IMR-90 (cell line): ENCODE results near the gene RTKN. TPM values are rescaled to one million over a fixed set of nuclear protein-coding genes. Genes with fewer than 3 reads are reported as not detected.

Source experiments
- ATAC-seq: fragments of 200-7000 bp; cut with Tn5 transposase; 2 replicates; pipeline ENCODE4 v1.9.1; 2020; ENCODE audit warnings: low read depth, mild to moderate bottlenecking, moderate library complexity
- BruUV-seq: library from RNA; stranded (reverse); fragments of 400-500 nt; replicated peaks from 2 replicates; lab custom pipeline; 2021; lab: Mats Ljungman, UMichigan
- CTCF ChIA-PET: fragments of 300-600 bp; formaldehyde crosslinking; extraction: SDS; loops from one replicate; lab custom pipeline; 2021; ENCODE audit warnings: antibody characterized with exemption; lab: Yijun Ruan, JAX
- POLR2A ChIA-PET: fragments of 300-600 bp; sonication (Branson Sonifier 250); formaldehyde crosslinking; loops from one replicate; lab custom pipeline; 2022; ENCODE audit warnings: antibody characterized with exemption; ENCODE audit not compliant: unreplicated experiment; lab: Charles Lee
- DNase-seq: peaks from one replicate; pipeline ENCODE4 v3.0.0; 2013
- H2AFZ ChIP-seq: replicated peaks from 2 replicates; pipeline ENCODE3; 2013; ENCODE audit warnings: low read length, mild to moderate bottlenecking; ENCODE audit not compliant: poor library complexity
- H2AK5ac ChIP-seq: 2 replicates; pipeline ENCODE4 v1.6.1; 2013; ENCODE audit warnings: low read depth, low read length, inconsistent platforms
- H2AK9ac ChIP-seq: replicated peaks from 2 replicates; pipeline ENCODE3; 2013; ENCODE audit warnings: mild to moderate bottlenecking, low read depth, low read length, moderate library complexity; ENCODE audit not compliant: poor library complexity
- H2BK120ac ChIP-seq: 2 replicates; pipeline ENCODE4 v1.6.1; 2013; ENCODE audit warnings: low read depth, low read length, inconsistent platforms
- H2BK15ac ChIP-seq: 3 replicates; pipeline ENCODE4 v1.6.1; 2013; ENCODE audit warnings: low read depth, low read length, inconsistent platforms
- H2BK20ac ChIP-seq: 2 replicates; pipeline ENCODE4 v1.6.1; 2013; ENCODE audit warnings: low read depth, mild to moderate bottlenecking, inconsistent platforms, low read length, moderate library complexity
- H2BK5ac ChIP-seq: 2 replicates; pipeline ENCODE4 v1.6.1; 2013; ENCODE audit warnings: mild to moderate bottlenecking, low read depth, low read length, inconsistent platforms; ENCODE audit not compliant: poor library complexity, severe bottlenecking
- H3K14ac ChIP-seq: replicated peaks from 2 replicates; pipeline ENCODE4 v1.6.1; 2013; ENCODE audit warnings: low read depth, low read length, inconsistent platforms
- H3K18ac ChIP-seq: 2 replicates; pipeline ENCODE4 v1.6.1; 2013; ENCODE audit warnings: low read depth, low read length, control low read depth
- H3K23ac ChIP-seq: 2 replicates; pipeline ENCODE4 v1.6.1; 2013; ENCODE audit warnings: low read depth, low read length, inconsistent platforms
- H3K27ac ChIP-seq: 2 replicates; pipeline ENCODE4 v1.5.1; 2013; ENCODE audit warnings: mild to moderate bottlenecking, control low read depth, low read length; ENCODE audit not compliant: insufficient read depth
- H3K27me3 ChIP-seq: 2 replicates; pipeline ENCODE4 v1.6.1; 2013; ENCODE audit warnings: low read length; ENCODE audit not compliant: control insufficient read depth, insufficient read depth
- H3K36me3 ChIP-seq: 2 replicates; pipeline ENCODE4 v1.6.1; 2013; ENCODE audit warnings: low read length, mixed read lengths; ENCODE audit not compliant: control insufficient read depth, insufficient read depth
- H3K4ac ChIP-seq: 2 replicates; pipeline ENCODE4 v1.6.1; 2013; ENCODE audit warnings: low read depth, low read length, inconsistent platforms
- H3K4me1 ChIP-seq: 2 replicates; pipeline ENCODE4 v1.6.1; 2013; ENCODE audit warnings: low read length, mixed read lengths; ENCODE audit not compliant: control insufficient read depth, insufficient read depth
- H3K4me2 ChIP-seq: 2 replicates; pipeline ENCODE4 v1.6.1; 2013; ENCODE audit warnings: low read depth, mild to moderate bottlenecking, control low read depth, low read length, moderate library complexity
- H3K4me3 ChIP-seq: 2 replicates; pipeline ENCODE4 v1.5.1; 2013; ENCODE audit warnings: low read depth, mild to moderate bottlenecking, control low read depth, low read length, moderate library complexity; ENCODE audit not compliant: insufficient read depth
- H3K56ac ChIP-seq: 2 replicates; pipeline ENCODE4 v1.6.1; 2013; ENCODE audit warnings: low read length, inconsistent platforms; ENCODE audit not compliant: insufficient read depth; ENCODE audit errors: extremely low read depth
- H3K79me1 ChIP-seq, 2 experiments: 2 replicates each; pipeline ENCODE4 v1.6.1; 2013; ENCODE audit warnings: low read length in 2 of 2, inconsistent platforms in 1 of 2, low read depth in 1 of 2
- H3K9ac ChIP-seq: 2 replicates; pipeline ENCODE4 v1.6.1; 2013; ENCODE audit warnings: low read depth, low read length, control low read depth
- H3K9me1 ChIP-seq: 2 replicates; pipeline ENCODE4 v1.6.1; 2013; ENCODE audit warnings: low read length, inconsistent platforms; ENCODE audit not compliant: insufficient read depth
- H3K9me3 ChIP-seq: 2 replicates; pipeline ENCODE4 v1.6.1; 2013; ENCODE audit warnings: low read length; ENCODE audit not compliant: control insufficient read depth, insufficient read depth
- H4K20me1 ChIP-seq: 2 replicates; pipeline ENCODE4 v1.6.1; 2013; ENCODE audit warnings: low read length, inconsistent platforms; ENCODE audit not compliant: insufficient read depth
- H4K5ac ChIP-seq: 2 replicates; pipeline ENCODE4 v1.6.1; 2013; ENCODE audit warnings: mild to moderate bottlenecking, low read depth, low read length, control low read depth
- H4K8ac ChIP-seq, 2 experiments: 2 replicates each; pipeline ENCODE4 v1.6.1; 2013; ENCODE audit warnings: low read depth in 2 of 2, low read length in 2 of 2, control low read depth in 1 of 2, inconsistent platforms in 1 of 2
- H4K91ac ChIP-seq: 2 replicates; pipeline ENCODE4 v1.6.1; 2013; ENCODE audit warnings: low read depth, low read length, inconsistent platforms; ENCODE audit not compliant: insufficient read depth
- BHLHE40 ChIP-seq: fragments of 150-350 bp; IDR thresholded peaks from 2 replicates; pipeline ENCODE4 v1.6.1; 2016; ENCODE audit warnings: mild to moderate bottlenecking, low read depth, low read length
- CEBPB ChIP-seq: IDR thresholded peaks from 2 replicates; pipeline ENCODE4 v1.6.1; 2012; ENCODE audit warnings: low read depth, low read length, improper control_type of control experiment
- CHD1 ChIP-seq: IDR thresholded peaks from 2 replicates; pipeline ENCODE4 v1.6.1; 2012; ENCODE audit warnings: low read depth, low read length, improper control_type of control experiment
- CTCF ChIP-seq: conservative IDR thresholded peaks from 2 replicates; pipeline ENCODE4 v1.5.1; 2012; ENCODE audit warnings: mild to moderate bottlenecking, low read depth, low read length, improper control_type of control experiment
- ELK1 ChIP-seq: fragments of 150-350 bp; IDR thresholded peaks from 2 replicates; pipeline ENCODE4 v1.6.1; 2016; ENCODE audit warnings: low read depth, mild to moderate bottlenecking, low read length, moderate library complexity, borderline replicate concordance
- FOS ChIP-seq: fragments of 150-350 bp; IDR thresholded peaks from 2 replicates; pipeline ENCODE4 v1.6.1; 2016; ENCODE audit warnings: low read depth, low read length
- MAFK ChIP-seq: IDR thresholded peaks from 2 replicates; pipeline ENCODE4 v1.6.1; 2012; ENCODE audit warnings: low read depth, low read length, improper control_type of control experiment
- MAZ ChIP-seq: IDR thresholded peaks from 2 replicates; pipeline ENCODE4 v1.6.1; 2012; ENCODE audit warnings: low read depth, mild to moderate bottlenecking, low read length, improper control_type of control experiment, moderate library complexity, borderline replicate concordance
- MXI1 ChIP-seq: IDR thresholded peaks from 2 replicates; pipeline ENCODE4 v1.6.1; 2012; ENCODE audit warnings: low read depth, mild to moderate bottlenecking, low read length, moderate library complexity, borderline replicate concordance
- NFE2L2 ChIP-seq: fragments of 150-350 bp; IDR thresholded peaks from 2 replicates; pipeline ENCODE4 v1.6.1; 2016; ENCODE audit warnings: low read depth, mild to moderate bottlenecking, low read length
- POLR2A ChIP-seq: IDR thresholded peaks from 2 replicates; pipeline ENCODE4 v1.6.1; 2012; ENCODE audit warnings: mild to moderate bottlenecking, low read depth, low read length
- RAD21 ChIP-seq: IDR thresholded peaks from 2 replicates; pipeline ENCODE4 v1.6.1; 2012; ENCODE audit warnings: low read length, improper control_type of control experiment
- RCOR1 ChIP-seq: IDR thresholded peaks from 2 replicates; pipeline ENCODE4 v1.6.1; 2012; ENCODE audit warnings: mild to moderate bottlenecking, low read length, improper control_type of control experiment; ENCODE audit not compliant: insufficient replicate concordance
- RFX5 ChIP-seq: IDR thresholded peaks from 2 replicates; pipeline ENCODE4 v1.8.0; 2012; ENCODE audit warnings: low read depth, mild to moderate bottlenecking, low read length, moderate library complexity
- SMC3 ChIP-seq: fragments of 150-350 bp; IDR thresholded peaks from 2 replicates; pipeline ENCODE4 v1.6.1; 2016; ENCODE audit warnings: low read depth, mild to moderate bottlenecking, antibody characterized with exemption, low read length, moderate library complexity
- USF2 ChIP-seq: fragments of 150-350 bp; IDR thresholded peaks from 2 replicates; pipeline ENCODE4 v1.6.1; 2017; ENCODE audit warnings: mild to moderate bottlenecking, antibody characterized with exemption, low read length, low read depth
- WGBS, 2 experiments: methylation state at CpG; one replicate each; pipeline versions ENCODE4 v1.1.5 to v1.1.7; 2013; ENCODE audit warnings: missing lambda C conversion rate in 2 of 2; ENCODE audit not compliant: insufficient read length in 1 of 2; ENCODE audit errors: extremely low coverage in 2 of 2; 5-methylcytosine and 5-hydroxymethylcytosine counted together
- dilution Hi-C: fragments of 300-500 bp; cut with HindIII; formaldehyde crosslinking; loops from one replicate; pipeline ENCODE4 v1.14.3; 2018; ENCODE audit warnings: low sequenced_read_pairs; ENCODE audit not compliant: unreplicated experiment
- in situ Hi-C: fragments of 300-500 bp; cut with MboI; formaldehyde crosslinking; loops from 3 replicates; pipeline ENCODE4 v1.14.3; 2019; ENCODE audit warnings: low sequenced_read_pairs, inconsistent platforms, mixed read lengths
- intact Hi-C: fragments of 100-400 bp; cut with micrococcal nuclease; formaldehyde crosslinking; loops from 2 replicates; pipeline ENCODE4 v1.10.0; 2022
- polyA plus RNA-seq, 3 experiments: library from polyadenylated mRNA; depleted of rRNA; stranded (reverse); fragments of >200 nt; gene quantifications; 2 replicates each; pipeline ENCODE4 v1.2.3, GENCODE V29; 2012; ENCODE audit warnings: low replicate concordance in 1 of 3
- total RNA-seq: library from RNA; depleted of rRNA; stranded (reverse); fragments of >200 nt; gene quantifications from 2 replicates; pipeline ENCODE4 v1.2.3, GENCODE V29; 2012

RTKN gene
- total and polyA plus RNA-seq, 2 of the 4 experiments (the other 2 are of a cell fraction): 11.1 to 19.7 TPM

- H3K9me1 ChIP-seq: peaks cover 22% of the 10 kb centered on the region
- H2BK5ac ChIP-seq: no peak overlapping the region
- no peak overlapping the region for H3K18ac ChIP-seq
- no peak overlapping the region for H3K4ac ChIP-seq
- DNase-seq (no peak), ATAC-seq (no peak)
- H3K14ac ChIP-seq: no peak overlapping the region
- H4K8ac ChIP-seq: no peak overlapping the region
- in situ Hi-C loops (no loop called here), intact Hi-C loops (no loop called here), dilution Hi-C loops (no loop called here)
- peaks cover 46% of the 10 kb centered on the region for H4K20me1 ChIP-seq
- no peaks in the 10 kb centered on the region for H3K27me3 ChIP-seq
- no peak overlapping the region for H2AK9ac ChIP-seq
- no peak overlapping the region for H2BK20ac ChIP-seq
- BruUV-seq: no TSS peak
- no peak overlapping the region for H2BK120ac ChIP-seq
- 100% methylated on average over 1 of the region's 2 CpGs; no CpG with 5 or more reads in 1 of the 2 experiments for WGBS, 2 experiments
- H3K27ac ChIP-seq: no peak overlapping the region
- H3K4me2 ChIP-seq: no peak overlapping the region
- ChIA-PET CTCF (no interaction called here), POLR2A (no interaction called here)
- peaks cover 29% of the 10 kb centered on the region for H3K36me3 ChIP-seq
- no peak for TF ChIP-seq NFE2L2
- no peak for TF ChIP-seq ELK1
- no peak for TF ChIP-seq RAD21
- no peak for TF ChIP-seq MAFK
- TF ChIP-seq MXI1: no peak
- TF ChIP-seq SMC3: no peak
- TF ChIP-seq CEBPB: no peak
- TF ChIP-seq RFX5: no peak
- no peak for TF ChIP-seq RCOR1
- no peak for TF ChIP-seq BHLHE40
- no peak for TF ChIP-seq POLR2A
- no peak for TF ChIP-seq CTCF
- TF ChIP-seq CHD1: no peak
- no peak for TF ChIP-seq USF2
- no peak for TF ChIP-seq FOS
- no peak for TF ChIP-seq MAZ
- H2AFZ ChIP-seq: peak overlapping the region; percentile 7
- H3K4me3 ChIP-seq: no peak overlapping the region
- H4K5ac ChIP-seq: no peak overlapping the region
- no peaks in the 10 kb centered on the region for H3K9me3 ChIP-seq
- no peak overlapping the region for H3K9ac ChIP-seq
- no peak overlapping the region for H2BK15ac ChIP-seq
- peaks cover 26 to 84% of the 10 kb centered on the region in 2 experiments; a peak in 3 of 4 replicates for H3K79me1 ChIP-seq
- no peak overlapping the region for H3K23ac ChIP-seq
- no peak overlapping the region for H4K91ac ChIP-seq
- no peak overlapping the region for H3K56ac ChIP-seq
- H3K4me1 ChIP-seq: peaks cover 14% of the 10 kb centered on the region
- H2AK5ac ChIP-seq: no peak overlapping the region
These were observed 65.9 kb downstream of the RTKN start for GRCh38 chr2:74375838-74376237.
